KMS-11 (cell line): Measurements from ENCODE around the gene RXFP2.

ENCODE experiments used
- H2AFZ ChIP-seq: fragments of 200-600 bp; sonication (generic); 2 replicates; pipeline ENCODE4 v1.6.1; 2016; ENCODE audit warnings: antibody characterized with exemption, mixed run types, low read depth
- H3K27ac ChIP-seq: fragments of 200-600 bp; sonication (generic); 2 replicates; pipeline ENCODE4 v1.6.1; 2016; ENCODE audit warnings: mild to moderate bottlenecking, mixed run types
- H3K27me3 ChIP-seq: fragments of 200-600 bp; sonication (generic); 2 replicates; pipeline ENCODE4 v1.6.1; 2017; ENCODE audit warnings: mild to moderate bottlenecking, low read depth, mixed run types, moderate library complexity; ENCODE audit not compliant: insufficient read depth
- H3K36me3 ChIP-seq: fragments of 200-600 bp; sonication (generic); 2 replicates; pipeline ENCODE4 v1.6.1; 2017; ENCODE audit warnings: mild to moderate bottlenecking, mixed run types; ENCODE audit not compliant: insufficient read depth
- H3K4me1 ChIP-seq: fragments of 200-600 bp; sonication (generic); 2 replicates; pipeline ENCODE4 v1.6.1; 2016; ENCODE audit warnings: mild to moderate bottlenecking, low read depth, mixed run types; ENCODE audit not compliant: poor library complexity, severe bottlenecking
- H3K4me2 ChIP-seq: fragments of 200-600 bp; sonication (generic); 2 replicates; pipeline ENCODE4 v1.7.0; 2016; ENCODE audit warnings: mild to moderate bottlenecking, mixed run types
- H3K4me3 ChIP-seq: fragments of 200-600 bp; sonication (generic); IDR thresholded peaks from 2 replicates; pipeline ENCODE4 v1.6.1; 2017; ENCODE audit warnings: low read depth, low read length, mixed read lengths; ENCODE audit not compliant: insufficient read depth
- H3K79me2 ChIP-seq: fragments of 200-600 bp; sonication (generic); 2 replicates; pipeline ENCODE4 v1.6.1; 2016; ENCODE audit warnings: low read depth, mixed run types; ENCODE audit not compliant: insufficient read depth
- H3K9ac ChIP-seq: fragments of 200-600 bp; sonication (generic); 2 replicates; pipeline ENCODE4 v1.6.1; 2016; ENCODE audit warnings: mild to moderate bottlenecking, mixed run types
- H4K20me1 ChIP-seq: fragments of 200-600 bp; sonication (generic); 2 replicates; pipeline ENCODE4 v1.6.1; 2016; ENCODE audit warnings: mild to moderate bottlenecking, mixed run types; ENCODE audit not compliant: insufficient read depth
- CTCF ChIP-seq: fragments of 200-600 bp; sonication (generic); conservative IDR thresholded peaks from 2 replicates; pipeline ENCODE4 v1.6.1; 2017; ENCODE audit warnings: low read depth, mild to moderate bottlenecking, antibody characterized with exemption, low read length, moderate library complexity, mixed read lengths

Gene RXFP2

GRCh38 chr13:31706105-31706504, 33.2 kb upstream of the RXFP2 start:
- H2AFZ ChIP-seq = no peak overlapping the region
- no peak overlapping the region for H3K27ac ChIP-seq
- H3K36me3 ChIP-seq = no peaks in the 10 kb centered on the region
- H3K4me3 ChIP-seq = no peak overlapping the region
- no peaks in the 10 kb centered on the region for H3K27me3 ChIP-seq
- H3K4me1 ChIP-seq = no peaks in the 10 kb centered on the region
- TF ChIP-seq CTCF = no peak
- no peak overlapping the region for H3K4me2 ChIP-seq
- no peak overlapping the region for H3K9ac ChIP-seq
- no peaks in the 10 kb centered on the region for H4K20me1 ChIP-seq
- H3K79me2 ChIP-seq = no peaks in the 10 kb centered on the region

- Histone ChIP-seq H3K27me3 (no peaks in the 10 kb centered on the region), H4K20me1 (no peaks in the 10 kb centered on the region), H3K9ac (no peak overlapping the region), H3K4me1 (no peaks in the 10 kb centered on the region), H3K4me2 (no peak overlapping the region), H3K27ac (no peak overlapping the region), H3K36me3 (no peaks in the 10 kb centered on the region), H3K79me2 (no peaks in the 10 kb centered on the region), H2AFZ (no peak overlapping the region), H3K4me3 (no peak overlapping the region)
- TF ChIP-seq CTCF = no peak
Observed at GRCh38 chr13:31717583-31717982, 21.7 kb upstream of the RXFP2 start.

GRCh38 chr13:31719214-31719613, 20.1 kb upstream of the RXFP2 start:
- H2AFZ ChIP-seq = no peak overlapping the region
- H3K4me2 ChIP-seq = no peak overlapping the region
- H3K27me3 ChIP-seq = no peaks in the 10 kb centered on the region
- H3K27ac ChIP-seq = no peak overlapping the region
- H3K79me2 ChIP-seq = no peaks in the 10 kb centered on the region
- H3K9ac ChIP-seq = no peak overlapping the region
- H3K4me3 ChIP-seq = no peak overlapping the region
- no peak for TF ChIP-seq CTCF
- no peaks in the 10 kb centered on the region for H4K20me1 ChIP-seq
- H3K36me3 ChIP-seq = no peaks in the 10 kb centered on the region
- H3K4me1 ChIP-seq = no peaks in the 10 kb centered on the region

GRCh38 chr13:31722673-31723072, 16.7 kb upstream of the RXFP2 start:
- no peak overlapping the region for H2AFZ ChIP-seq
- H3K79me2 ChIP-seq = no peaks in the 10 kb centered on the region
- TF ChIP-seq CTCF = no peak
- H4K20me1 ChIP-seq = no peaks in the 10 kb centered on the region
- no peak overlapping the region for H3K27ac ChIP-seq
- H3K36me3 ChIP-seq = no peaks in the 10 kb centered on the region
- H3K4me2 ChIP-seq = no peak overlapping the region
- no peaks in the 10 kb centered on the region for H3K27me3 ChIP-seq
- H3K4me1 ChIP-seq = no peaks in the 10 kb centered on the region
- no peak overlapping the region for H3K9ac ChIP-seq
- H3K4me3 ChIP-seq = no peak overlapping the region

- Histone ChIP-seq H2AFZ (no peak overlapping the region), H3K4me1 (no peaks in the 10 kb centered on the region), H3K4me2 (no peak overlapping the region), H3K9ac (no peak overlapping the region), H3K4me3 (no peak overlapping the region), H3K36me3 (no peaks in the 10 kb centered on the region), H4K20me1 (no peaks in the 10 kb centered on the region), H3K79me2 (no peaks in the 10 kb centered on the region), H3K27ac (no peak overlapping the region), H3K27me3 (no peaks in the 10 kb centered on the region)
- no peak for TF ChIP-seq CTCF
Observed at GRCh38 chr13:31725841-31726240, 13.5 kb upstream of the RXFP2 start.
